CD8-positive, alpha-beta memory T cell (primary cell): ENCODE measurements around the gene CPA2. TPM values are rescaled to one million over a fixed set of nuclear protein-coding genes. Genes with fewer than 3 reads are reported as not detected.
"Not testable (repeated sequence)": the region's sequence is repeated elsewhere in the genome, so short reads cannot be mapped to it uniquely, and the experiment has no call there.

Experiments used
- CTCF ChIA-PET: fragments of 350-600 bp; sonication (Branson Sonifier 250); formaldehyde crosslinking; loops from one replicate; lab custom pipeline; 2021; ENCODE audit warnings: antibody characterized with exemption; lab: Charles Lee
- POLR2A ChIA-PET: fragments of 350-600 bp; sonication (Branson Sonifier 250); formaldehyde crosslinking; loops from one replicate; lab custom pipeline; 2021; ENCODE audit warnings: antibody characterized with exemption; lab: Charles Lee
- DNase-seq, 5 donors: peaks; one replicate each; pipeline versions ENCODE4 v3.0.0 to v3.0.0-alpha.2; 2020 to 2022; ENCODE audit warnings: mixed read lengths in 1 of 5
- H3K27ac ChIP-seq: one replicate; pipeline ENCODE4 v1.7.0; 2013; ENCODE audit warnings: low read depth, mild to moderate bottlenecking, low read length, moderate library complexity
- H3K27me3 ChIP-seq: 2 replicates; pipeline ENCODE4 v1.7.0; 2013; ENCODE audit warnings: low read length, mild to moderate bottlenecking; ENCODE audit not compliant: insufficient read depth, poor library complexity, severe bottlenecking
- H3K36me3 ChIP-seq: 2 replicates; pipeline ENCODE4 v1.7.0; 2013; ENCODE audit warnings: mild to moderate bottlenecking, low read length, moderate library complexity; ENCODE audit not compliant: insufficient read depth
- H3K4me1 ChIP-seq: 2 replicates; pipeline ENCODE4 v1.7.0; 2013; ENCODE audit warnings: mild to moderate bottlenecking, low read length, moderate library complexity; ENCODE audit not compliant: insufficient read depth
- H3K4me3 ChIP-seq: 2 replicates; pipeline ENCODE4 v1.7.0; 2013; ENCODE audit warnings: mild to moderate bottlenecking, low read length
- H3K9me3 ChIP-seq: 2 replicates; pipeline ENCODE4 v1.7.0; 2013; ENCODE audit warnings: mild to moderate bottlenecking, low read length
- H3K27ac Mint-ChIP-seq, 8 donors: one replicate each; pipeline ENCODE4 v1.8.0; 2020 to 2021; ENCODE audit warnings: mixed read lengths in 8 of 8, mild to moderate bottlenecking in 6 of 8, inconsistent platforms in 3 of 8, moderate library complexity in 3 of 8
- H3K27me3 Mint-ChIP-seq, 2 donors: one replicate each; pipeline ENCODE4 v1.8.0; 2020 to 2021; ENCODE audit warnings: mixed read lengths in 2 of 2, mild to moderate bottlenecking in 1 of 2, moderate library complexity in 1 of 2
- H3K36me3 Mint-ChIP-seq, 3 donors: one replicate each; pipeline ENCODE4 v1.8.0; 2020 to 2021; ENCODE audit warnings: mixed read lengths in 3 of 3, inconsistent platforms in 1 of 3, mild to moderate bottlenecking in 1 of 3
- H3K4me1 Mint-ChIP-seq, 3 donors: one replicate each; pipeline ENCODE4 v1.8.0; 2020 to 2021; ENCODE audit warnings: mixed read lengths in 3 of 3, inconsistent platforms in 1 of 3, mild to moderate bottlenecking in 1 of 3
- H3K4me3 Mint-ChIP-seq, 7 donors: one replicate each; pipeline ENCODE4 v1.8.0; 2020 to 2021; ENCODE audit warnings: mixed read lengths in 7 of 7, mild to moderate bottlenecking in 6 of 7, moderate library complexity in 4 of 7, inconsistent platforms in 2 of 7
- H3K9me3 Mint-ChIP-seq, 5 donors: one replicate each; pipeline ENCODE4 v1.8.0; 2020 to 2022; ENCODE audit warnings: mixed read lengths in 5 of 5, mild to moderate bottlenecking in 3 of 5, moderate library complexity in 2 of 5, inconsistent platforms in 1 of 5
- polyA plus RNA-seq: library from polyadenylated mRNA; unstranded; fragments of 300-500 nt; fragmentation: Illumina TruSeq; gene quantifications from one replicate; pipeline ENCODE4 v1.2.3, GENCODE V29; 2021
- total RNA-seq, 2 experiments: library from RNA; stranded (reverse); gene quantifications; one replicate each; pipeline ENCODE4 v1.2.3, GENCODE V29; 2021

Gene CPA2
- total and polyA plus RNA-seq, 3 experiments from 2014 or later: not detected

DNA sequence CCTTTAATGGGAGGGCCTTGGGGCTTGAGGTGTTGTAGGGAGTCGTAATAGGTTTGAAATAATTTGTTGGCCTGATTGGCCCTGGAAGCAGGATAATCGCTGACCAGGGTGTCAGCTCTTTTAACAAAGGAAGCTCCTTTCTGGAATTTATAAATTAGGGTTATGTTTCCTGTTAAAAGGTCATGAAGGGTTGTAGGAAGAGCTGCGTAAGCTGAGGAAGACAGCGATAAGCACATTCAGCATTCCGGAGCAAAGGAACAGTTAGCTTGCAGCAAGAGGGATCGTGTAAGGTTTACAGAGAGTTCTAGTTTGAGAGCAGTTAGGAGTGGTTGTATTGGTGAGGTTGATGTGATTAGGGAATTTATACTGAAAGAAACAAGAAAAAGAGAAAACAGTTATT, 47.6 kb downstream of the CPA2 start:
- Histone ChIP-seq H3K9me3 (no peaks in the 10 kb centered on the region), H3K27me3 (no peaks in the 10 kb centered on the region), H3K4me3 (no peak overlapping the region), H3K4me1 (no peaks in the 10 kb centered on the region), H3K27ac (no peak overlapping the region), H3K36me3 (no peaks in the 10 kb centered on the region)
- Mint-ChIP-seq H3K4me1 (no peaks in the 10 kb centered on the region), H3K27ac (no peak overlapping the region), H3K4me3 (no peak overlapping the region), H3K9me3 (no peaks in the 10 kb centered on the region), H3K36me3 (no peaks in the 10 kb centered on the region), H3K27me3 (peaks cover 6 to 11% of the 10 kb centered on the region in 2 donors)
- POLR2A ChIA-PET: no interaction called here
- no peak for DNase-seq
- CTCF ChIA-PET: interaction anchor here (1.6 kb wide), 1 partner anchor 20 kb away, joined by 3 read pairs; no protein-coding TSS in a partner anchor

DNA sequence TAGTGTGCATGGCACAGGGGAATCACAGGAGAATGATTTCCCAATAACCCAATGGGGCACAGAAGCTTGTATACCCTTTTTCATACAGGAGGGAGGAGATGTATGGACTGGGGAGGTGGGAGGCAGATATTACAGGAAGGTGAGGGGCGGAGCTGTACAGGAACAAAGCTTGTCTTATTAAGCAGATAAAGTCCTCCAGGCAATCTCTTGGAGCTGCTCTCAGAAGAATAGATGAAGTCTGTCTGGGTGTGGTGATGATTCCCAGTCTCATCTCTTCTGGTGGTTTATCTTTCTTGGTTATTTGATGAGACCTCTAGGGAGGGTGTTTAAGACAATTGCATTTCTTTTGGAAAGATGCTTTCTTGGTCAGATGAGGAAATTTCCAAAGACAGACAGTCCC, 52.9 kb downstream of the CPA2 start:
- Histone ChIP-seq H3K27me3 (no peaks in the 10 kb centered on the region), H3K9me3 (no peaks in the 10 kb centered on the region), H3K27ac (no peak overlapping the region), H3K36me3 (no peaks in the 10 kb centered on the region), H3K4me3 (no peak overlapping the region), H3K4me1 (no peaks in the 10 kb centered on the region)
- Mint-ChIP-seq H3K4me1 (no peaks in the 10 kb centered on the region), H3K27me3 (peaks cover 3% of the 10 kb centered on the region in 2 donors), H3K9me3 (no peaks in the 10 kb centered on the region), H3K36me3 (no peaks in the 10 kb centered on the region), H3K27ac (no peak overlapping the region), H3K4me3 (no peak overlapping the region)
- ChIA-PET CTCF (no interaction called here), POLR2A (no interaction called here)
- no peak for DNase-seq

DNA sequence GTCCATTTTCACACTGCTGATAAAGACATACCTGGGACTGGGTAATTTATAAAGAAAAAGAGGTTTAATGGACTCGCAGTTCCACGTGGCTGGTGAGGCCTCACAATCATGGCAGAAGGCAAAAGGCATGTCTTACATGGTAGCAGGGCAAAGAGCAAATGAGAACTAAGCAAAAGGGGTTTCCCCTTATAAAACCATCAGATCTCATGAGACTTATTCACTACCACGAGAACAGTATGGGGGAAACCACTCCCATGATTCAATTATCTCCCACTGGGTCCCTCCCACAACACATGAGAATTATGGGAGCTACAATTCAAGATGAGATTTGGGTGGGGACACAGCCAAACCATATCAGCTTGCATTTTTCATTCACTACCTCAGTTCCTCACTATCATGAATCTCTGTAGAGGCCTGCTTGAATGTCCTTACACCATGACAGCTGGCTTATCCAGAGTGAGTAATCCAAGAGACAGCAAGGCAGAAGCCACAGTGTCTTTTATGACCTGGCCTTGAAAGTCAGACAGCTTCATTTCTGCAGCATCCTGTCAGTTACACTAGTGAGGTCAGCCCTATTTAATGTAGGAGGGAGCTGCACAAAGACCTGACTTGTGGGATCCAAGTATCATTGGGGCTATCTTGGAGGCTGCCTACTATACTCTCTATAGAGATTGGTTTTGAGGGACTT, 55.0 kb downstream of the CPA2 start:
- H3K4me1 Mint-ChIP-seq: not testable (repeated sequence)

DNA sequence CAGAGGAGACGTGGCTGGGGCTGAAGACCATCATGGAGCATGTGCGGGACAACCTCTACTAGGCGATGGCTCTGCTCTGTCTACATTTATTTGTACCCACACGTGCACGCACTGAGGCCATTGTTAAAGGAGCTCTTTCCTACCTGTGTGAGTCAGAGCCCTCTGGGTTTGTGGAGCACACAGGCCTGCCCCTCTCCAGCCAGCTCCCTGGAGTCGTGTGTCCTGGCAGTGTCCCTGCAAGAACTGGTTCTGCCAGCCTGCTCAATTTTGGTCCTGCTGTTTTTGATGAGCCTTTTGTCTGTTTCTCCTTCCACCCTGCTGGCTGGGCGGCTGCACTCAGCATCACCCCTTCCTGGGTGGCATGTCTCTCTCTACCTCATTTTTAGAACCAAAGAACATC, 56.0 kb downstream of the CPA2 start:
- H3K4me3 Mint-ChIP-seq: no peak overlapping the region
- no peaks in the 10 kb centered on the region for H3K27me3 ChIP-seq
- H3K36me3 Mint-ChIP-seq: no peaks in the 10 kb centered on the region

More for the DNA sequence above, 55.0 kb downstream of the CPA2 start:
- H3K9me3 Mint-ChIP-seq, H3K4me3 ChIP-seq, CTCF ChIA-PET, H3K4me3 Mint-ChIP-seq, H3K9me3 ChIP-seq, DNase-seq, H3K4me1 ChIP-seq, H3K36me3 ChIP-seq, H3K27ac ChIP-seq, H3K27me3 Mint-ChIP-seq, H3K27ac Mint-ChIP-seq, H3K36me3 Mint-ChIP-seq, H3K27me3 ChIP-seq: not testable (repeated sequence)
- POLR2A ChIA-PET: interaction anchor here (0.6 kb wide), 1 partner anchor 31 kb away, joined by 4 read pairs; no protein-coding TSS in a partner anchor

DNA sequence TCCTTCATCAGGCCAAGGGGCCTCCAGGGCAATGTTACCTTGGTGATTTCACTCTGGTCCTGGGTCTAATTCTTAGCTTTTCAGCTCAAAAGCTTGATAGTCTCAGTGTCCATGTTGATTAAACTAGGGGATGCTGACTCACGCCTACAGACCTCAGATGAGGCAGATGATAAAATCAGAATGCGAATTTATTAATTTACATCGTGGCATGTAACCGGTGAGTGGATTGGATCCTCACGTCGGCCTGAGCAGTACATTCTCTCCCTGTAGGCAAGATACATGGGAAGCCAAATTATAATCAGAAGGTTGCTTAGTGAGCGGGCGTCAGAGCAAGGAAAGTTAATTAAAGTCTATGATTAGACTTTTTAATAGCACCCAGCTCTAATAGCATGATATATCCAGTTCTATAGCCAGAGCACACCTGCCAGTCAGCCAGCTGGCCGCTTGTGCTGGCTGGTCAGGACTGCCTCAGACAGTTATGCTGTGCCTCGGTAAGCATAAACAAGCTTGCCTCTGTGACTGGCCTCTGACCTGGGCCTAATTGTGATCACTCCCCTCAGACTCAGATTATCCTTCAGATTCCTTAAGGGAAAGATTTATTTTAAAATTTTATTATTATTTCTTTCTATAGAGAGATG, 57.8 kb downstream of the CPA2 start:
- POLR2A ChIA-PET: no interaction called here

More for the DNA sequence above, 56.0 kb downstream of the CPA2 start:
- no peaks in the 10 kb centered on the region for H3K4me1 Mint-ChIP-seq
- H3K9me3 ChIP-seq: no peaks in the 10 kb centered on the region
- ChIA-PET POLR2A (interaction anchor here (0.6 kb wide), 1 partner anchor 30 kb away, joined by 4 read pairs; no protein-coding TSS in a partner anchor), CTCF (no interaction called here)
- H3K9me3 Mint-ChIP-seq: no peaks in the 10 kb centered on the region
- no peak for DNase-seq
- H3K4me1 ChIP-seq: no peaks in the 10 kb centered on the region
- peaks cover 0 to 3% of the 10 kb centered on the region in 2 donors for H3K27me3 Mint-ChIP-seq
- no peak overlapping the region for H3K27ac ChIP-seq
- H3K4me3 ChIP-seq: no peak overlapping the region
- H3K36me3 ChIP-seq: no peaks in the 10 kb centered on the region
- no peak overlapping the region for H3K27ac Mint-ChIP-seq

DNA sequence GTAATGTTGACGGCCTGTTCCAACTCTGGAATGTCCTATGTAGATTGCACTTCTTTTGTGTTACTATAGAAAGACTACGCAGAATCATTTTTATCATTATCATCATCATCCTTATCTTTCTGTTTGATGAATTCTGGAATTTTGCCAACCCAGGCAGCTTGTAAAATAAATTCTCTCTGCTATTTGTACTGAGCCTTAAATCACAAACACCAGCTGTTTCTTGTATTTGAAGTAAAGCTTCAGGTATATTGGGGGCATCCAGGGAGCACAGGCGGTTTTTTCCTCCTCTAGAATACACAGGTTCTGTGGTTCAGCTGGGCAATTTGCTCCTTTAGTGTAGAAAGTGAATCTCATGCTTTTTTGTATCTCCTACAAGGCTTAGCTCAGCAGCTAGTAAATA, 63.0 kb downstream of the CPA2 start:
- Mint-ChIP-seq H3K27me3 (peaks cover 0 to 5% of the 10 kb centered on the region in 2 donors), H3K4me1 (no peaks in the 10 kb centered on the region), H3K9me3 (no peaks in the 10 kb centered on the region), H3K4me3 (no peak overlapping the region), H3K36me3 (no peaks in the 10 kb centered on the region), H3K27ac (no peak overlapping the region)
- Histone ChIP-seq H3K27ac (no peak overlapping the region), H3K36me3 (no peaks in the 10 kb centered on the region), H3K27me3 (no peaks in the 10 kb centered on the region), H3K4me3 (no peak overlapping the region), H3K4me1 (no peaks in the 10 kb centered on the region), H3K9me3 (no peaks in the 10 kb centered on the region)
- DNase-seq: no peak
- POLR2A ChIA-PET: no interaction called here
- CTCF ChIA-PET: no interaction called here

More for the DNA sequence above, 57.8 kb downstream of the CPA2 start:
- no peak overlapping the region for H3K4me3 Mint-ChIP-seq
- peaks cover 0 to 6% of the 10 kb centered on the region in 2 donors for H3K27me3 Mint-ChIP-seq
- CTCF ChIA-PET: no interaction called here
- no peaks in the 10 kb centered on the region for H3K4me1 ChIP-seq
- H3K36me3 Mint-ChIP-seq: no peaks in the 10 kb centered on the region
- no peak overlapping the region for H3K27ac ChIP-seq
- no peak overlapping the region for H3K4me3 ChIP-seq
- H3K27me3 ChIP-seq: no peaks in the 10 kb centered on the region
- H3K36me3 ChIP-seq: no peaks in the 10 kb centered on the region
- no peak overlapping the region for H3K27ac Mint-ChIP-seq
- no peaks in the 10 kb centered on the region for H3K4me1 Mint-ChIP-seq
- H3K9me3 ChIP-seq: no peaks in the 10 kb centered on the region
- no peaks in the 10 kb centered on the region for H3K9me3 Mint-ChIP-seq
- DNase-seq: no peak

DNA sequence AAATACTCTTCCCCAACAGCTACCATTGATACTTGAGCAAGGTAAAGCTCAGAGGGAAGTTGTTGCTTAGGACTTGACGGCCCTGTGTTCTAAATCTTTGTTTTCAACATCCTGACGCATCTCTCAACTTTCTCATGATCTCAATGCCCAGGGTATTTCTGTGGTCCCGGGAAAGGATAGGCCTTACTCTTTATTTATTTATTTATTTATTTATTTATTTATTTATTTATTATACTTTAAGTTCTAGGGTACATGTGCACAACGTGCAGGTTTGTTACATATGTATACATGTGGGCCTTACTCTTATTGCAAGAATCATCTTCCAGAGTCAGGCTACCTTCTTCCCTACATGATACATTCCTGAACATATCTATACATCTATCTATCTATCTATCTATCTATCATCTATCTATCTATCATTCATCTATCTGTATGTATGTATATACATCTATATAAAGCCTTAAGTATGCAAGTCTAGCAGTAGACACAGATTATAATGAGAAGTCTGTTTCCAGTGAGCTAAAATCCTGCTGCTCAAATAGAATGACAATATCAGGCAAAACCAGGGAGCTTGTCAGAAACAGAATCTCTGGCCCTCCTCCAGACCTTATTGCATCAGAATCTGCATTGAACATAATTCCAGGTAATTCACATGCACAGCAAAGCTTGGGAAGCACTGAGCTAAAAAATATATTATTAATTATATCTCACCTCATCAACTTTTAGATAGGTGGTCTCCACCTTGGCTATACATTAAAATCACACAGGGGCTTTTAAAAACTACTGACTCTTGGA, 65.8 kb downstream of the CPA2 start:
- no peaks in the 10 kb centered on the region for H3K4me1 ChIP-seq
- no peak for DNase-seq
- no peak overlapping the region for H3K4me3 ChIP-seq
- Mint-ChIP-seq H3K27me3 (peaks cover 0 to 8% of the 10 kb centered on the region in 2 donors), H3K9me3 (no peaks in the 10 kb centered on the region), H3K4me3 (no peak overlapping the region), H3K36me3 (no peaks in the 10 kb centered on the region), H3K27ac (no peak overlapping the region), H3K4me1 (no peaks in the 10 kb centered on the region)
- no peak overlapping the region for H3K27ac ChIP-seq
- no peaks in the 10 kb centered on the region for H3K36me3 ChIP-seq
- ChIA-PET POLR2A (no interaction called here), CTCF (no interaction called here)
- no peaks in the 10 kb centered on the region for H3K27me3 ChIP-seq
- no peaks in the 10 kb centered on the region for H3K9me3 ChIP-seq

DNA sequence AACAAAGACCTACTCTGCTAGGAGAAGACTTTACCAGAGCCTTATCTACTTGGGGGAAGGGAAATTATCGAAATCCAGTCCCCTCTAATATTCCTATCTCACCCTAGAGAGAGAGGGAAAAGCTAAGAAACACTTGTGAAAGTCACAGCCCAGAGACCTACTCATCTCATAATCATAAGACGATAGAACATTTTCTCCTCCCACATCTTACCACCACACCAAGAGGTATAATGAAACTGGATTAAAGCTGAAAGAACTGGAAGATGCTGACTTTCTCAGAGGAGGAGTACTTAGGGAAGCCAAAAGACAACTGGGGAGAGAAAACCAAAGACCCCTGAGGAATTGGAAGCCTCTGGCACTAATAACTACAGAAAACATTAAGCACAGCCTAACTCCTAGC, 67.2 kb downstream of the CPA2 start:
- no peak overlapping the region for H3K27ac ChIP-seq
- no peaks in the 10 kb centered on the region for H3K9me3 ChIP-seq
- no peaks in the 10 kb centered on the region for H3K27me3 ChIP-seq
- no peak overlapping the region for H3K4me3 ChIP-seq
- ChIA-PET POLR2A (no interaction called here), CTCF (no interaction called here)
- H3K9me3 Mint-ChIP-seq: no peaks in the 10 kb centered on the region
- H3K36me3 Mint-ChIP-seq: no peaks in the 10 kb centered on the region
- no peaks in the 10 kb centered on the region for H3K4me1 ChIP-seq
- no peak overlapping the region for H3K27ac Mint-ChIP-seq
- peaks cover 0 to 5% of the 10 kb centered on the region in 2 donors for H3K27me3 Mint-ChIP-seq
- no peak for DNase-seq
- no peaks in the 10 kb centered on the region for H3K4me1 Mint-ChIP-seq
- H3K4me3 Mint-ChIP-seq: no peak overlapping the region
- no peaks in the 10 kb centered on the region for H3K36me3 ChIP-seq
